Measurements from ENCODE around the gene MAN1C1. TPM values are rescaled to one million over a fixed set of nuclear protein-coding genes. Genes with fewer than 3 reads are reported as not detected.
"Not testable (repeated sequence)": the region's sequence is repeated elsewhere in the genome, so short reads cannot be mapped to it uniquely, and the experiment has no call there.

The MAN1C1 gene
- total RNA-seq, 1 experiment from 2014 or later = 2.1 TPM

GRCh38 chr1:25634066-25634465 lies 17.5 kb downstream of the MAN1C1 start:
- DNase-seq (ENCODE audit: low read depth) = no peak

DNA sequence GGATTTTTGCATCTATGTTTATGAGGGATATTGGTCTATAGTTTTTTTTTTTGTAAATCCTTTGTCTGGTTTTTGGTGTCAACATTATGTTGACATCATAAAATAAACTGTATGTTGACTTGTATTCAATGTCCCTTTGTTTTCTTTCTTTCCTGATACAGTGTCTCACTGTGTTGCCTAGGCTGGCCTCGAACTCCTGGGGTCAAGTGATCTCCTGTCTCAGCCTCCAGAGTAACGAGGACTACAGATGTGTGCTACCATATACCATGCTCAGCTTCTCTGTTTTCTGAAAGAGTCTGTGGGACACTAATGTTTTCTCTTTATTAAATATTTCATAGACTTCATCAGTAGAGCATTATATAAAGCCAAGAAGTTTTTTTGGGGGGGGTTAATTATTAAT lies 18.3 kb downstream of the MAN1C1 start:
- no peak for DNase-seq (ENCODE audit: low read depth)

DNA sequence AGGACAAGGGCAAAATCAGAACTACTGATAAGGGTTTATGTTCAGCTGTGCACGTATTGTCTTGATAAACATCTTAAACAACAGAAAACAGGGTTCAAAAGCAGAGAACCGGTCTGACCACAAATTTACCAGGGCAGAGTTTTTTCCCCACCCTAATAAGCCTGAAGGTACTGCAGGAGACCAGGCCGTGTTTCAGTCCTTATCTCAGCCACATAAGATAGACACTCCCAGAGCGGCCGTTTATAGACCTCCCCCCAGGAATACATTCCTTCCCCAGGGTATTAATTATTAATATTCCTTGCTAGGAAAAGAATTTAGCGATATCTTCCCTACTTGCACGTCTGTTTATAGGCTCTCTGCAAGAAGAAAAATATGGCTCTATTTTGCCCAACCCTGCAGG lies 19.6 kb downstream of the MAN1C1 start:
- not testable (repeated sequence) for DNase-seq (ENCODE audit: low read depth)

DNA sequence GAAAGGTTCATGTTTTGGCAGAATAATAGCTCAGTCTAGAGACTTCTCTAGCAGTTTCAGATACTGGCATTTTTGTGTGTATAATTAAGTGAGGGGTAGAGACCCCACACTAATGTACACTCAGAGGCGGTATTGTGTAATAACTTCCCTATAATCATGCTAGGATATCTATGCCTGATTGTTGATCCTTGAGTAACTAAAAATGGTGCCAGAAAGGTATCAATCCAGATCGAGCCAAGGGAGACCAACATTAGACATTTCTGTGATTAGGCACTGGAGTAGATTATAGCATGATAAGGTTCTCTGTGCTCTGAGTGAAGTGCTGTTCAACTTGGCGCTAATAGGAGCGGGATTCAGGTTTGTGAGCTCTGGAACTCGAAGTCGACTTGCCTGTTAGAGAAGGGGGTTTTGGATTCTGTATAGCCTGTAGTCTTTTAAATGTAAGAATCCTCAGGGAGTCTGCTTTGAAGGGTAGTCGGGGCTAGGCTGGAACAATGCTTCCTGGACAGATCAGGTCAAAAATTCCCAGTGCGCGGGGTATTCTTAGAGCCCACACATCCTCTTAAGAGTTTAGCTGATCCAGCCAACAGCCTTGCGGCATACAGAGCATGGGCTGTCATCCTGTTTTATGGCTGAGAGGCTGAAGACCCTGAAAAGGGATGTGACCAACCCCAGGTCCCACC lies 24.2 kb downstream of the MAN1C1 start:
- DNase-seq (ENCODE audit: low read depth) = no peak

GRCh38 chr1:25641329-25641725 lies 24.7 kb downstream of the MAN1C1 start:
- no peak for DNase-seq (ENCODE audit: low read depth)

DNA sequence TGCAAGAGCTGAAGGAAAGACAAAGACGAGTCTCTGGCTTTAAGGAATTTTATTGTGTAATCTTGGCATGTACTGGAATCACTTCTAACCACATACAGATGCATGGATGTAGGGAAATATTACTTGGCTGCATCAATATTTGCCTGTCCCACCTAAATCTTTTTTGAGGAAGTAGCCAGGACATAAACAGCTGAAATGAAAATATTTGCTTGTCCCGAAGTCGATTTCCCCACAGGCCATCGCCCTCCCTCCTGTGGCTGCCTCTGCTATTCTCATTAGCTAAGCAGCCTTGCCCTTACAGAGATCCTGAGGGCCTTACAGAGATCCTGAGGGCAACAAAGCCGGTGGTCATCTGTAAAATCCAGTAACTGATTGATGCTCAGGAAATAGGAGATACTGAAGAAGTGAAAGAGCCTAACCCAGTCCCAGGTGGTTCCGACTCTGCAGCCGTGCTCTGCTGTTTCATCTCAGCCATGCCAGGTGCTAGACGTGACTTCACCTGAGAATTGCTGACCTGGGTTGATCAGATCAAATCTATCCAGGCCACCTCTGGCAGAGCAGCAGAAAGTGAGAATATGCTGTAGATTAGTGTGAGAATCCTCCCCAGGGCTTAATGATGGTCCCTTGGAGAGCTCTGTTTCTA lies 25.5 kb downstream of the MAN1C1 start:
- peak; percentile 14 for DNase-seq (ENCODE audit: low read depth)

GRCh38 chr1:25642574-25643108 lies 26.1 kb downstream of the MAN1C1 start:
- no peak for DNase-seq (ENCODE audit: low read depth)

DNA sequence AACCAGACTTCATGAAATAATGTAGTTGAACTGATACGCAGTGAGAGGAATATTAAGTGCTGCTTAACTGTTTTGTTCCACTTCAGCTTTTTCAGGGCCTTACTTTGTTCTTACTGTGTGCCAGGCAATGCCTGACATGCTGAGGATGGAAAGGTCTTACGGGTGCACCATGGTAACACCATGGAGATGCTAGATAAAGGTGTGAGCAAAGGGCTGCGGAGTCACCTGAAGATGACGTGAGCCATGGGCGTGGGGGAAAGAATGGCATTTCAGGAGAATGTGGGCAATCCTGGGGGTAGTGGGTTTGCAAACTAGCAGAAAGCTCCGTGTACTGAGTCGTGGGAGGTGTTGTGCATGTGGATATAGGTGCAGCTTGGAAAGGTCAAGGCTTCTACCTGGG lies 27.3 kb downstream of the MAN1C1 start:
- no peak for DNase-seq (ENCODE audit: low read depth)

- DNase-seq (ENCODE audit: low read depth) = no peak
These were observed 28.4 kb downstream of the MAN1C1 start for GRCh38 chr1:25644962-25645361.

GRCh38 chr1:25645637-25646400 lies 29.2 kb downstream of the MAN1C1 start:
- DNase-seq (ENCODE audit: low read depth) = no peak

GRCh38 chr1:25647106-25647505 lies 30.5 kb downstream of the MAN1C1 start:
- no peak for DNase-seq (ENCODE audit: low read depth)

GRCh38 chr1:25647863-25648262 lies 31.3 kb downstream of the MAN1C1 start:
- DNase-seq (ENCODE audit: low read depth) = no peak

- no peak for DNase-seq (ENCODE audit: low read depth)
These were observed 32.3 kb downstream of the MAN1C1 start for GRCh38 chr1:25648681-25649440.

DNA sequence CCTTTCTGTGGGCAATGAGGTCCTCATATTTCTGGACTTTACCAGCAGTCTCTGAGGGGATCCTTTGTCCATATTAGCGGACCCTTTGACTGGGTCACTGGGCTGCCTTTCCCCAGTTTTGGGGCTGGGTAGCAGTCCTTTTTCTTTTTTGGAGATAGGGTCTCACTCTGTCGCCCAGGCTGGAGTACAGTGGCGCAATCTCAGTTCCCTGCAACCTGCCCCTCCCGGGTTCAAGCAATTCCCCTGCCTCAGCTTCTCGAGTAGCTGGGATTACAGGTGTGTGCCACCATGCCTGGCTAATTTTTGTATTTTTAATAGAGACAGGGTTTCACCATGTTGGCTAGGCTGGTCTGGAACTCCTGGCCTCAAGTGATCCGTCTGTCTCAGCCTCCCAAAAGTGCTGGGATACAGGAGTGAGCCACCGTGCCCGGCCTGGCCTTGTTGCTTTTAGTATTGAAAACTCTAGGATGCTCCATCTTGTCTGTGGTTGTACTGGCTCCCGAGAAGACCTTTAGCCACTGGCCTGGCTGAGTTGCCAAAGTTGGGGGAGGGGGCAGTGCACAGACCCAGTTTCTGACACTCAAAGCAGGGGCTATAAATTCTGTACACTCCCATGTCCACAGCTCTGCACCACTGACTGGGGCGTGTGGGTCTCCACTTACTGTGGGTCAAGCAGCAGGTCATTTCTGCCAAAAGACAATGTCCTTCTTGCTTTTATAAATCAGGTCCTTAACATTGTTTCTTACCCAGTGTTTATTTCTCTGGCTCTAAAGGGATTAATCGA lies 33.1 kb downstream of the MAN1C1 start:
- no peak for DNase-seq (ENCODE audit: low read depth)

- no peak for DNase-seq (ENCODE audit: low read depth)
These were observed 33.6 kb downstream of the MAN1C1 start for GRCh38 chr1:25650289-25650576.

DNA sequence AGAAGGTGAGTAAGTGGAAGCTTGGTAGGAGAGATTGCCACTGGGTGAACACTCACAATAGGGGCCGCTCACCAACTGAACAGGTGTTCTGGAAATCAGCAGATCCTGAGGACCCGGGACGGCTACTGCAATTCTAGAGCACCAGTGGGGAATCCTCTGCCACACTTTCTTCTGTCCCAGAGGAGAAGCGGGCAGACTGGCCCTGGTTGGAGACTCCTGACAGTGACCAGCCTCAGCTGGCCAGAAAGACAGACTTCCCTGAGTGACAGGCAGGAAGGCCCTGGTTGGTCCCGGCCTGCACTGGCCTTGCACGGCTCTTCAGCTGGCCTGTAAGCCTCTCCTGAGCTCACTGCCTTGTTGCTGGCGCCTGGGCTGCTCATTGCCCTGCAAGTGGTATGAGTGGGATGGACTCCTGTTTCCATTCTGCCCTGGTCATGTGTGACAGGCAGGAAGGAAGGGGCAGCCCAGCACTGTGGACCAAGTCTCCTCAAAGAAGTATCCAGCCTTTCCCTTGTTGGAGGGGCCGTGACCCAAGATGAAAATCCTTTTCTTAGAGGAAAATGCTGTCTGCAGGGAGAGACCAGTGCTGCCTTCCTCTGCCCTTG lies 34.5 kb downstream of the MAN1C1 start:
- DNase-seq (ENCODE audit: low read depth) = no peak

GRCh38 chr1:25651824-25652741 lies 35.5 kb downstream of the MAN1C1 start:
- no peak for DNase-seq (ENCODE audit: low read depth)

DNA sequence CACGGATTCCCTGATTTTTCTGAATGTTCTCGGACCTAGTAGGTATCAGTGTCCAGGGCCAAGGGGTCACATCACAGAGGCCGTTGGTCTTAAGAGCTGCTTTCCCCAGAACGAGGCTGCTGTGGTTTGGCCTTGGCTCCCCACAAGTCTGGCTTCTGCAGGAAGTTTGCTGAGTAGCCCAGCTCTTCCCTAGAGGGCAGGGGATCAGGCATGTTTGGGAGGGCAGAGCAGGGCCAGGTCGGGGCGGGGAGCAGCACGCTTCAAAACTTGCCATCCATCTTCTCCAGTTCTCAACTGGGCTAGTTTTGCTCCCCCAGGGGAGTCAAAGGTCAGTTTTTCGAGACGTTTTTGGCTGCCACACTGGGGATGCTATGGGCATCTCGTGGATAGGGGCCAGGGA lies 37.0 kb downstream of the MAN1C1 start:
- DNase-seq (ENCODE audit: low read depth) = no peak

DNA sequence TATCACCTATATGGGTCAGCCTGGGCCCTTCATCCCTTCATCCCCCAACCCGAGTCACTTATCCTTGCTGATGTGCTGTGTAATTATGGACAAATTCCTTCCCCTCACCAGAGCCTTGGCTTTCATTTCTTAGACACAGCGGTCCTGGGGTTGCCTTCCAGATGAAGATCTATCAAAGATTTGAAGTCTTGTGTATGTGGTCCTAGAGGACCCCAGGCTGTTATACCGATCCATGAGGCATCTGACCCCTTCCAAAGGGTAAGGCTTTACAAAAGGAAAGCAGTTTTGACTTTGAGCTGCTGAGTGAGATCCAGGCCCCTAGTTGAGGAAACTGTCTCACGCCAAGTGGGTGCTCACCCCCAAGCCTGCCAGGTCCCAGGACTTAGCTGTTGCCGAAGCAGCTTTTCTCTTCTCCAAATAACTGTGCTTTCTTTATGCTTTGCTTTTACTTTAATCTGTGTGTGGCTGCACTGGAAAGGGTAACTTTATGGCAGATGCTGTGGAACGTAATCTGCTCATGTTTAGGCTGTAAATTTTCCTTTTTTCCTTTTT lies 37.6 kb downstream of the MAN1C1 start:
- no peak for DNase-seq (ENCODE audit: low read depth)
